ENCODE results near the gene MAP3K21. TPM values are rescaled to one million over a fixed set of nuclear protein-coding genes. Genes with fewer than 3 reads are reported as not detected.

The MAP3K21 gene
- total and polyA plus RNA-seq, 2 of the 4 experiments (the other 2 are of a cell fraction): 0.15 to 0.18 TPM

DNA sequence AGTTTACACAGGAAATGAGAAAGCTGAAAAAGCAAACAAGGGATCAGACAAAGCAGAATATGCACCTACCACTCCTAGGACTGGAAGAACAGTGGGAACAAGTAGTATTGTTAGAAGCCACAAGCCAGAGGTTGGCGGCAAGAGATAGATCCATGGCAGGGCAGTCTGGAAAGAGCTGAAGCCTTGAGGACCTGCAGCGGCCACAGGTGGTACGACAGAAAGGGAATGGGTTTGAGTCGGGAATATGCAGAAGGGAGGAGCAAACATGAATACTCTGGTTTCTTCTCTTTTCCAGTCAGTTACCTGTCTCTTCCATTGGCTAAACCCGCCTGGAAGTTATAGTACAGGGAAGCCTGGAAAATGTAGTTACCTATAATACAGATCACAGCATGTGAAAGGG, 28.1 kb upstream of the MAP3K21 start:
- no peaks in the 10 kb centered on the region for H3K36me3 ChIP-seq (ENCODE audit: control insufficient read depth, insufficient read depth, low read length)
- H3K18ac ChIP-seq (ENCODE audit: low read depth, low read length): no peak overlapping the region
- POLR2A ChIA-PET (ENCODE audit: unreplicated experiment): no interaction called here
- no TSS peak for BruUV-seq (replicated peaks)
- H3K27ac ChIP-seq (ENCODE audit: insufficient read depth, low read length): no peak overlapping the region
- H3K4me3 ChIP-seq (ENCODE audit: insufficient read depth, low read depth, low read length): no peak overlapping the region
- no peak overlapping the region for H2AK5ac ChIP-seq (ENCODE audit: low read depth, low read length)
- H4K20me1 ChIP-seq (ENCODE audit: insufficient read depth, low read length): no peaks in the 10 kb centered on the region
- no peak overlapping the region for H3K23ac ChIP-seq (ENCODE audit: low read depth, low read length)
- H3K9ac ChIP-seq (ENCODE audit: low read depth, low read length): no peak overlapping the region
- H2BK20ac ChIP-seq (ENCODE audit: low read depth, low read length): no peak overlapping the region
- in situ Hi-C loops (cut with MboI; ENCODE audit: low sequenced_read_pairs) (no loop called here), intact Hi-C loops (cut with micrococcal nuclease) (no loop called here), dilution Hi-C loops (cut with HindIII; ENCODE audit: low sequenced_read_pairs, unreplicated experiment) (no loop called here)
- no peak overlapping the region for H2BK5ac ChIP-seq (ENCODE audit: low read depth, low read length, poor library complexity, severe bottlenecking)
- TF ChIP-seq CEBPB (IDR thresholded peaks at IDR 0.05; ENCODE audit: low read depth, low read length): no peak
- TF ChIP-seq RFX5 (IDR thresholded peaks at IDR 0.05; ENCODE audit: low read depth, low read length): no peak
- no peak for TF ChIP-seq MAZ (IDR thresholded peaks at IDR 0.05; ENCODE audit: borderline replicate concordance, low read depth, low read length)
- no peak for TF ChIP-seq RCOR1 (IDR thresholded peaks at IDR 0.05; ENCODE audit: insufficient replicate concordance, low read length)
- TF ChIP-seq, protein P1, sequence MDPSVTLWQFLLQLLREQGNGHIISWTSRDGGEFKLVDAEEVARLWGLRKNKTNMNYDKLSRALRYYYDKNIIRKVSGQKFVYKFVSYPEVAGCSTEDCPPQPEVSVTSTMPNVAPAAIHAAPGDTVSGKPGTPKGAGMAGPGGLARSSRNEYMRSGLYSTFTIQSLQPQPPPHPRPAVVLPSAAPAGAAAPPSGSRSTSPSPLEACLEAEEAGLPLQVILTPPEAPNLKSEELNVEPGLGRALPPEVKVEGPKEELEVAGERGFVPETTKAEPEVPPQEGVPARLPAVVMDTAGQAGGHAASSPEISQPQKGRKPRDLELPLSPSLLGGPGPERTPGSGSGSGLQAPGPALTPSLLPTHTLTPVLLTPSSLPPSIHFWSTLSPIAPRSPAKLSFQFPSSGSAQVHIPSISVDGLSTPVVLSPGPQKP (IDR thresholded peaks at IDR 0.05; ENCODE audit: borderline replicate concordance, low read depth, low read length): no peak
- no peak for TF ChIP-seq MXI1 (IDR thresholded peaks at IDR 0.05; ENCODE audit: borderline replicate concordance, low read depth, low read length)
- TF ChIP-seq, protein P2, sequence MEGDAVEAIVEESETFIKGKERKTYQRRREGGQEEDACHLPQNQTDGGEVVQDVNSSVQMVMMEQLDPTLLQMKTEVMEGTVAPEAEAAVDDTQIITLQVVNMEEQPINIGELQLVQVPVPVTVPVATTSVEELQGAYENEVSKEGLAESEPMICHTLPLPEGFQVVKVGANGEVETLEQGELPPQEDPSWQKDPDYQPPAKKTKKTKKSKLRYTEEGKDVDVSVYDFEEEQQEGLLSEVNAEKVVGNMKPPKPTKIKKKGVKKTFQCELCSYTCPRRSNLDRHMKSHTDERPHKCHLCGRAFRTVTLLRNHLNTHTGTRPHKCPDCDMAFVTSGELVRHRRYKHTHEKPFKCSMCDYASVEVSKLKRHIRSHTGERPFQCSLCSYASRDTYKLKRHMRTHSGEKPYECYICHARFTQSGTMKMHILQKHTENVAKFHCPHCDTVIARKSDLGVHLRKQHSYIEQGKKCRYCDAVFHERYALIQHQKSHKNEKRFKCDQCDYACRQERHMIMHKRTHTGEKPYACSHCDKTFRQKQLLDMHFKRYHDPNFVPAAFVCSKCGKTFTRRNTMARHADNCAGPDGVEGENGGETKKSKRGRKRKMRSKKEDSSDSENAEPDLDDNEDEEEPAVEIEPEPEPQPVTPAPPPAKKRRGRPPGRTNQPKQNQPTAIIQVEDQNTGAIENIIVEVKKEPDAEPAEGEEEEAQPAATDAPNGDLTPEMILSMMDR (conservative IDR thresholded peaks at IDR 0.05; ENCODE audit: low read depth, low read length): no peak
- H3K4me1 ChIP-seq (ENCODE audit: control insufficient read depth, insufficient read depth, low read length): peaks cover 6% of the 10 kb centered on the region
- no peak overlapping the region for H4K5ac ChIP-seq (ENCODE audit: low read depth, low read length)
- no peak overlapping the region for H2AFZ ChIP-seq (replicated peaks; ENCODE audit: low read length, poor library complexity)
- no peak overlapping the region for H3K4me2 ChIP-seq (ENCODE audit: low read depth, low read length)
- H3K4ac ChIP-seq (ENCODE audit: low read depth, low read length): no peak overlapping the region
- ATAC-seq (ENCODE audit: low read depth): no peak
- no peaks in the 10 kb centered on the region for H3K27me3 ChIP-seq (ENCODE audit: control insufficient read depth, insufficient read depth, low read length)
- no peak for DNase-seq
- no peak overlapping the region for H2AK9ac ChIP-seq (replicated peaks; ENCODE audit: low read depth, low read length, poor library complexity)
- no peak overlapping the region for H3K14ac ChIP-seq (replicated peaks; ENCODE audit: low read depth, low read length)
- H4K91ac ChIP-seq (ENCODE audit: insufficient read depth, low read depth, low read length): no peak overlapping the region
- H4K8ac ChIP-seq (ENCODE audit: low read depth in 2 of 2, low read length in 2 of 2): no peak overlapping the region
- 83% methylated on average over 1 of the region's 5 CpGs; no CpG with 5 or more reads in 1 of the 2 experiments for WGBS, 2 experiments (ENCODE audit: extremely low coverage in 2 of 2, insufficient read length in 1 of 2)
- CTCF ChIA-PET: no interaction called here
- H3K9me3 ChIP-seq (ENCODE audit: control insufficient read depth, insufficient read depth, low read length): no peaks in the 10 kb centered on the region
- H3K79me1 ChIP-seq (ENCODE audit: low read depth in 1 of 2, low read length in 2 of 2): peaks cover 0 to 15% of the 10 kb centered on the region in 2 experiments; a peak in 2 of 4 replicates
- H3K56ac ChIP-seq (ENCODE audit: extremely low read depth, insufficient read depth, low read length): no peak overlapping the region
- H2BK120ac ChIP-seq (ENCODE audit: low read depth, low read length): no peak overlapping the region
- H2BK15ac ChIP-seq (ENCODE audit: low read depth, low read length): no peak overlapping the region
- peaks cover 3% of the 10 kb centered on the region; the same call in 1 of the 2 replicates for H3K9me1 ChIP-seq (ENCODE audit: insufficient read depth, low read length)
